ENCODE measurements around the gene HIRA. TPM values are rescaled to one million over a fixed set of nuclear protein-coding genes. Genes with fewer than 3 reads are reported as not detected.
"Not testable (repeated sequence)": the region's sequence is repeated elsewhere in the genome, so short reads cannot be mapped to it uniquely, and the experiment has no call there.

The HIRA gene
- total RNA-seq, 2 donors from 2014 or later: 23.8 to 25.7 TPM

DNA sequence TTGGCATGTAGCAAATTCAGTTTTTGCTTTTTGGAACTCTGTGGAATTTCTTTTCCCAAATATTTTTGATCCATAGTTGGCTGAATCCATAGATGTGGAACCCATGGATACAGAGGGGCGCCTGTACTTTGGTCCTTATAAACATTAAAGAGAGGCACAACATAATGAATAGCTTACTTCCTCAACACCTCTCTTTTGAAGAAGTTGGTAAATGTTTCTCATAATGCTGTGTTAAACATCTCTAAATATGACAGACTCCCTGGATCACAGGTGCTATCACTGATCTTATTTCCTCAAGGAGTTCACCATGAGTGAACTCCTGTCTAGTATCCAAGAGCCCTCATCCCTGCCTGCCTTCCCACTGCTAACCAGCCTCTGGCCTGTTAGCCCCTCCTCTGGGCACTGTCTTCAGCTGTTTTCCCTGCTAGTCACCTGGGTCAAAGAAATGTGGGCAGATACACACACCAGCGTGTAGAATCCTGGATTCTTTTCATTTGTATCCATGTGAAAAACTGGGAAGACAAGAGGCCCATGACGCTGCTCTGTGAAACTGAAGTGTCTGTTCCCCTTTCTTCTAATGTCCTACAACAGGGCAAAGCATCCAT lies 63.7 kb downstream of the HIRA start:
- no peaks in the 10 kb centered on the region for H3K4me1 ChIP-seq (ENCODE audit: control insufficient read depth in 1 of 2, low read depth in 2 of 2)
- no peak overlapping the region for H3K27ac ChIP-seq
- H3K36me3 ChIP-seq: peaks cover 32% of the 10 kb centered on the region
- DNase-seq (ENCODE audit: low spot score) (no peak), ATAC-seq (ENCODE audit: insufficient number of reproducible peaks, low FRiP score, low read depth) (no peak)
- no peaks in the 10 kb centered on the region for H3K27me3 ChIP-seq (replicated peaks; ENCODE audit: insufficient read depth)
- H3K4me3 ChIP-seq: no peak overlapping the region
- TF ChIP-seq, protein P1, sequence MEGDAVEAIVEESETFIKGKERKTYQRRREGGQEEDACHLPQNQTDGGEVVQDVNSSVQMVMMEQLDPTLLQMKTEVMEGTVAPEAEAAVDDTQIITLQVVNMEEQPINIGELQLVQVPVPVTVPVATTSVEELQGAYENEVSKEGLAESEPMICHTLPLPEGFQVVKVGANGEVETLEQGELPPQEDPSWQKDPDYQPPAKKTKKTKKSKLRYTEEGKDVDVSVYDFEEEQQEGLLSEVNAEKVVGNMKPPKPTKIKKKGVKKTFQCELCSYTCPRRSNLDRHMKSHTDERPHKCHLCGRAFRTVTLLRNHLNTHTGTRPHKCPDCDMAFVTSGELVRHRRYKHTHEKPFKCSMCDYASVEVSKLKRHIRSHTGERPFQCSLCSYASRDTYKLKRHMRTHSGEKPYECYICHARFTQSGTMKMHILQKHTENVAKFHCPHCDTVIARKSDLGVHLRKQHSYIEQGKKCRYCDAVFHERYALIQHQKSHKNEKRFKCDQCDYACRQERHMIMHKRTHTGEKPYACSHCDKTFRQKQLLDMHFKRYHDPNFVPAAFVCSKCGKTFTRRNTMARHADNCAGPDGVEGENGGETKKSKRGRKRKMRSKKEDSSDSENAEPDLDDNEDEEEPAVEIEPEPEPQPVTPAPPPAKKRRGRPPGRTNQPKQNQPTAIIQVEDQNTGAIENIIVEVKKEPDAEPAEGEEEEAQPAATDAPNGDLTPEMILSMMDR (IDR thresholded peaks at IDR 0.05): no peak
- no peaks in the 10 kb centered on the region for H3K9me3 ChIP-seq

DNA sequence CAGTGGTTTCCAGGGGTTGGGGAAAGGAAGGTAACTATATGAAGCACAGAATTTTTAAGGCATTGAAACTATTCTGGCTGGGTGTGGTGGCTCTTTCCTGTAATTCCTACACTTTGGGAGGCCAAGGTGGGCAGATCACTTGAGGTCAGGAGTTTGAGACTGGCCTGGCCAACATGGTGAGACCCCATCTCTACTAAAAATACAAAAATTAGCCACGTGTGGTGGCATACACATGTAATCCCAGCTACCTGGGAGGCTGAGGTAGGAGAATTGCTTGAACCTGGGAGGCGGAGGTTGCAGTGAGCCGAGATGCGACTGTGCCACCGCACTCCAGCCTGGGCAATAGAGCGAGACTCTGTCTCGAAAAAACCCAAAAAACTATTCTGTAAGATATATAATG lies 68.0 kb downstream of the HIRA start:
- H3K36me3 ChIP-seq: peaks cover 45% of the 10 kb centered on the region
- H3K27ac ChIP-seq; H3K4me1 ChIP-seq (ENCODE audit: control insufficient read depth in 1 of 2, low read depth in 2 of 2); DNase-seq (ENCODE audit: low spot score); H3K4me3 ChIP-seq; H3K9me3 ChIP-seq; ATAC-seq (ENCODE audit: insufficient number of reproducible peaks, low FRiP score, low read depth); H3K27me3 ChIP-seq (replicated peaks; ENCODE audit: insufficient read depth): not testable (repeated sequence)

DNA sequence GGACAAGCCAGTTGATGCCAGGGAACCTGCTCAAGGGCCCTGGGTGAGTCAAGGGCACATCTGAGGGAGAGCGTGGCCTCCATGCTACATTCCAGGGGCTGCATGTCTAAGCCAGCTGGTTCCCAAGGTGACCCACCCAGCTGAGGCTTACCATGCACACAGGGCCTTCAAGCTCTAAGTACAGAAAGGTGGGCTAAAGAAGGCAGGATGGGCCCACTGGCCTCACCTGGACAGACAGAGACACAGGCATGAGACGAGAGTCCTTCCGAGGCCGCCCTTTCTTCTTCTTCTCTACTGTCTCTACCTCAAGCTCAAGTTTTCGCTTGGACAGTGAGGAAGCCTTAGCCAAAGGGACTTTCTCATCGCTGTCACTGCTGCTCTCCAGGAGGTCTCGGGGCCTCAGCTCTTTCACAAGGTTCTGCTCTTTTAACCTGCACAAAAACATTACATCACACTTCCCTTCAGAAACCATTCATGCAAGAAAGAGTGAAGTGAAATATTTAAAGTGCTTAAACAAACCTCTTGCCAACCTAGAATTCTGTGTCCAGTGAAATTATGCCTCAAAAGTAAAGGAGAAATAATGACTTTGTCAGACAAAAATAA lies 69.9 kb downstream of the HIRA start:
- no peak for DNase-seq (ENCODE audit: low spot score)
- TF ChIP-seq, protein P1 (IDR thresholded peaks at IDR 0.05): no peak
- Histone ChIP-seq H3K4me1 (ENCODE audit: control insufficient read depth in 1 of 2, low read depth in 2 of 2) (no peaks in the 10 kb centered on the region), H3K4me3 (no peak overlapping the region), H3K36me3 (peaks cover 55% of the 10 kb centered on the region), H3K27ac (no peak overlapping the region), H3K9me3 (no peaks in the 10 kb centered on the region), H3K27me3 (replicated peaks; ENCODE audit: insufficient read depth) (no peaks in the 10 kb centered on the region)
- ATAC-seq (ENCODE audit: insufficient number of reproducible peaks, low FRiP score, low read depth): no peak

DNA sequence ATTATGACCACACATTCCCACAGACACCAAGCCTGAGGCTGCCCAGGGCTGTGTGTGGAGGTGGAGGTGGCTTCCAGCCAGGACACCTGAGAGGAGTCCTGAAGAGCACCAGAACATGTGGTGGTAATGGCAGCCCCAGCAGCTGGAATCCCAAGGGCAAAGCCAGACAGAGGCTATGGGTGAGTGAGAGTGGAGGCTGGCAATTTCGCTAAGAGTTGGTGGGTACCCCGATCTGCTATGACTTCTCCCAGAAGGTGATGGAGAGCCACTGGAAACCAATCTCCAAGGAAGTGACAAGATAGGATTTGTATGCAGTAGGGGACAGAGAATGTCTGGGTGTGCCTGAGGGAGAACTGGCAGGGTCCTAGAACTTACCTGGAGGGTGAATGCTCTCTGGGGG lies 70.7 kb downstream of the HIRA start:
- H3K4me3 ChIP-seq: no peak overlapping the region
- DNase-seq (ENCODE audit: low spot score) (no peak), ATAC-seq (ENCODE audit: insufficient number of reproducible peaks, low FRiP score, low read depth) (no peak)
- H3K36me3 ChIP-seq: peaks cover 61% of the 10 kb centered on the region
- H3K27ac ChIP-seq: no peak overlapping the region
- H3K4me1 ChIP-seq (ENCODE audit: control insufficient read depth in 1 of 2, low read depth in 2 of 2): no peaks in the 10 kb centered on the region
- no peaks in the 10 kb centered on the region for H3K27me3 ChIP-seq (replicated peaks; ENCODE audit: insufficient read depth)
- TF ChIP-seq, protein P1 (IDR thresholded peaks at IDR 0.05): no peak
- H3K9me3 ChIP-seq: no peaks in the 10 kb centered on the region

DNA sequence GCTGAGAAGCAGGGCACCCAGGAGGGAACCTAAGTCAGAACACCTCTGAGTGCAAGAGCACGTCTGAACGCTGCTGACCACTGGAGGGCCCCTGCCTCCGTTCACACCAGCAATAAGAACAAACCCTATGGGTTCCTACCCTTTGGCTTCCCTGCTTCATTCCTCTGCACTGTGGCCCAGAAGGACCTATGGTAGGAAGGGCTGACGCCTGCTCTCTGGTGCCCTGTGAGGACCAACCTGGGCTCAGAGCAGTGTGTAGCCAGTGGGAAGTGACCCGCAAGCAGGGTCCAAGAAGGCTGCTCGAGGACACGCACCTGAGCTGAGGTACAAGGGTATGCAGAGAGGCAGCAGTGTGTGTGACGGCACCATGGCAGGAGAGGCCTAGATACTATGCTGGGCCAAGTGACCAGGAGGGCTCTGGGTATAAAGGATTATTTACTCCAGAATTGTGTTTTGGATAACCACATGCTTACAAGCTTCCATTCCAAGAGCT lies 71.2 kb downstream of the HIRA start:
- ATAC-seq (ENCODE audit: insufficient number of reproducible peaks, low FRiP score, low read depth) (no peak), DNase-seq (ENCODE audit: low spot score) (no peak)
- H3K27me3 ChIP-seq (replicated peaks; ENCODE audit: insufficient read depth): no peaks in the 10 kb centered on the region
- TF ChIP-seq, protein P1 (IDR thresholded peaks at IDR 0.05): no peak
- no peak overlapping the region for H3K27ac ChIP-seq
- no peaks in the 10 kb centered on the region for H3K9me3 ChIP-seq
- H3K36me3 ChIP-seq: peaks cover 59% of the 10 kb centered on the region
- no peaks in the 10 kb centered on the region for H3K4me1 ChIP-seq (ENCODE audit: control insufficient read depth in 1 of 2, low read depth in 2 of 2)
- no peak overlapping the region for H3K4me3 ChIP-seq
